Kidney (tissue), 14 donors: ENCODE measurements around the gene SNRPA1. TPM values are rescaled to one million over a fixed set of nuclear protein-coding genes. Genes with fewer than 3 reads are reported as not detected.

Experiments used
- DNase-seq, 5 donors: peaks; one replicate each; pipeline ENCODE4 v3.0.0-alpha.2; 2013 to 2020
- FAIRE-seq: peaks from 2 replicates; lab custom pipeline; 2012; peaks lifted over from hg19 to GRCh38; lab: Jason Lieb, UNC
- H3K27ac ChIP-seq, 2 donors: one replicate each; pipeline ENCODE4 v1.7.0; 2013; ENCODE audit warnings: low read depth in 2 of 2, low read length in 2 of 2, inconsistent platforms in 1 of 2
- H3K27me3 ChIP-seq: one replicate; pipeline ENCODE4 v1.7.1; 2013; ENCODE audit warnings: low read length, inconsistent platforms; ENCODE audit not compliant: control insufficient read depth, insufficient read depth
- H3K36me3 ChIP-seq, 3 donors: one replicate each; pipeline versions ENCODE4 v1.7.0 to v1.7.1; 2013; ENCODE audit warnings: low read length in 3 of 3, control low read depth in 1 of 3, inconsistent platforms in 1 of 3; ENCODE audit not compliant: insufficient read depth in 3 of 3, control insufficient read depth in 2 of 3
- H3K4me1 ChIP-seq, 3 donors: one replicate each; pipeline versions ENCODE4 v1.7.0 to v1.7.1; 2013; ENCODE audit warnings: low read length in 3 of 3, inconsistent platforms in 1 of 3, low read depth in 1 of 3; ENCODE audit not compliant: control insufficient read depth in 2 of 3, insufficient read depth in 2 of 3
- H3K4me3 ChIP-seq, 3 donors: one replicate each; pipeline versions ENCODE4 v1.7.0 to v1.8.1; 2013; ENCODE audit warnings: low read length in 3 of 3, control low read depth in 1 of 3, inconsistent platforms in 1 of 3
- H3K9ac ChIP-seq, 3 donors: one replicate each; pipeline versions ENCODE4 v1.7.0 to v1.7.1; 2013; ENCODE audit warnings: low read length in 3 of 3, control low read depth in 1 of 3, inconsistent platforms in 1 of 3
- H3K9me3 ChIP-seq, 3 donors: one replicate each; pipeline versions ENCODE4 v1.7.0 to v1.7.1; 2013; ENCODE audit warnings: low read length in 3 of 3, control low read depth in 1 of 3, inconsistent platforms in 1 of 3; ENCODE audit not compliant: control insufficient read depth in 2 of 3, insufficient read depth in 1 of 3
- intact Hi-C: fragments of 100-400 bp; cut with DNase I; formaldehyde crosslinking; loops from one replicate; pipeline ENCODE4 v1.11.1; 2022
- polyA plus RNA-seq: library from polyadenylated mRNA; stranded (reverse); fragments of 350-450 nt; fragmentation: Illumina TruSeq; extraction: RNeasy Lipid Tissue Mini Kit (QIAGEN cat#74804); gene quantifications from one replicate; pipeline ENCODE4 v1.2.3, GENCODE V29; 2014; ENCODE audit warnings: low read depth, low replicate concordance; ENCODE audit not compliant: insufficient read depth
- total RNA-seq: library from RNA; stranded (reverse); fragmentation: NEBNext Ultra II Directional; extraction: Animal tissue kit (Norgen Biotek cat#: 25700); gene quantifications from one replicate; pipeline ENCODE4 v1.2.1, GENCODE V29; 2021
- TF ChIP-seq, protein P1 (sequence below): IDR thresholded peaks from 3 replicates; pipeline ENCODE4 v1.5.1; 2012; ENCODE audit warnings: mild to moderate bottlenecking, moderate library complexity, borderline replicate concordance; ENCODE audit not compliant: insufficient read depth; ENCODE audit errors: extremely low read depth
- donor health status: control.
- donor health status: control.
- donor health status: control.
- donor health status: control.
- donor health status: control.
- donor health status: DM: yes; HTN: yes; CAD: no.
- donor health status: Normal renal cell carcinoma (clear cell type).

Gene SNRPA1
- total and polyA plus RNA-seq, 2 donors from 2014 or later, result 40.0 to 44.9 TPM

DNA sequence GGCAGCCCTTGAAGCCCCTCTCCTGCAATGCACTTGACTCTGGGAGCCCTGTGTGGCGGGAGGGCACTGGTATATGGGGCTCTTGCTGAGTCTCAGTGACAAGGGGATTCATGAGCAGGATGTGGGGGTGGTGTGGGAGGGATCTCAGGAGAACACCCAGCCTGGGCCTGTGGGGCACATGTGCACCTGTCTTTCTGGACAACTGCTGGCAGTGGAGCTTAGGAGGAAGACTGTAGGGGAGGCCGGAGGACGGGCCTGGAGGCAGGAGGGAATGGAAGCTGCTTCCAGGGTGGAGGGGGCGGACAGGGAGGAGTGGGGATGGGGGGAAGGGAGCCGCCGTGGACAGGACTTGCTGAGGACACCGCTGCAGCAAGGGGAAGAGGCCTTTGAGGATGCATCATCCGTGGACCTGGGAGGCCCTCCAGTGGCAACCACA lies 10.8 kb upstream of the SNRPA1 start:
- DNase-seq (peak in 1 of 5 donors; percentile 33), FAIRE-seq (no peak)
- TF ChIP-seq, protein P1, sequence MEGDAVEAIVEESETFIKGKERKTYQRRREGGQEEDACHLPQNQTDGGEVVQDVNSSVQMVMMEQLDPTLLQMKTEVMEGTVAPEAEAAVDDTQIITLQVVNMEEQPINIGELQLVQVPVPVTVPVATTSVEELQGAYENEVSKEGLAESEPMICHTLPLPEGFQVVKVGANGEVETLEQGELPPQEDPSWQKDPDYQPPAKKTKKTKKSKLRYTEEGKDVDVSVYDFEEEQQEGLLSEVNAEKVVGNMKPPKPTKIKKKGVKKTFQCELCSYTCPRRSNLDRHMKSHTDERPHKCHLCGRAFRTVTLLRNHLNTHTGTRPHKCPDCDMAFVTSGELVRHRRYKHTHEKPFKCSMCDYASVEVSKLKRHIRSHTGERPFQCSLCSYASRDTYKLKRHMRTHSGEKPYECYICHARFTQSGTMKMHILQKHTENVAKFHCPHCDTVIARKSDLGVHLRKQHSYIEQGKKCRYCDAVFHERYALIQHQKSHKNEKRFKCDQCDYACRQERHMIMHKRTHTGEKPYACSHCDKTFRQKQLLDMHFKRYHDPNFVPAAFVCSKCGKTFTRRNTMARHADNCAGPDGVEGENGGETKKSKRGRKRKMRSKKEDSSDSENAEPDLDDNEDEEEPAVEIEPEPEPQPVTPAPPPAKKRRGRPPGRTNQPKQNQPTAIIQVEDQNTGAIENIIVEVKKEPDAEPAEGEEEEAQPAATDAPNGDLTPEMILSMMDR, result no peak
- intact Hi-C loops, result loop anchor here (10.0 kb wide), 1 partner anchor 59 kb away; no protein-coding TSS in a partner anchor
- H3K9me3 ChIP-seq, result no peaks in the 10 kb centered on the region
- no peak overlapping the region for H3K27ac ChIP-seq
- no peaks in the 10 kb centered on the region for H3K4me1 ChIP-seq
- H3K36me3 ChIP-seq, result no peaks in the 10 kb centered on the region
- no peak overlapping the region for H3K4me3 ChIP-seq
- no peaks in the 10 kb centered on the region for H3K27me3 ChIP-seq
- no peak overlapping the region for H3K9ac ChIP-seq

DNA sequence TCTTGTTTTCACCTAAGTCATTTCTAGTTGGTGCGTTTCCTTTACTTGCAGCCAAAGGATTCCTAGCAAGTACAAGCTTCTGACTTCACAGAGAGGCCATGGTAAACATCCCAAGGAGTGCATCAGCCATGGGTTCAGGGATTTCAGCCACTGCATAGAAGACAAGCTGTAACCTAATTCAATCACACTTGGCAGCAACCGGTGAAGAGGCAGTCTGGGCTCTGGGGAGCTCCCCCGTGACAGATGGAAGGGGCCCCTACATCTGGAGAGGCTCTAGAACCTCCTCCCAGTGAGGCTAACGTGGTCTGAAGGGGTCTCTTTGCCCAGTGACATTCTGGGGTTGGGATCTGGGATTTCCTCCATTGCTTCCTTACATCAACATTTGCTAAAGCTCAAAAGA lies 8.4 kb upstream of the SNRPA1 start:
- Histone ChIP-seq H3K9me3 (no peaks in the 10 kb centered on the region), H3K36me3 (no peaks in the 10 kb centered on the region), H3K9ac (no peak overlapping the region), H3K4me3 (no peak overlapping the region), H3K27ac (no peak overlapping the region), H3K4me1 (no peaks in the 10 kb centered on the region), H3K27me3 (no peaks in the 10 kb centered on the region)
- intact Hi-C loops, result loop anchor here (10.0 kb wide), 1 partner anchor 61 kb away; no protein-coding TSS in a partner anchor
- TF ChIP-seq, protein P1, result no peak
- FAIRE-seq, result no peak
- peak in 1 of 5 donors; percentile 23 for DNase-seq

DNA sequence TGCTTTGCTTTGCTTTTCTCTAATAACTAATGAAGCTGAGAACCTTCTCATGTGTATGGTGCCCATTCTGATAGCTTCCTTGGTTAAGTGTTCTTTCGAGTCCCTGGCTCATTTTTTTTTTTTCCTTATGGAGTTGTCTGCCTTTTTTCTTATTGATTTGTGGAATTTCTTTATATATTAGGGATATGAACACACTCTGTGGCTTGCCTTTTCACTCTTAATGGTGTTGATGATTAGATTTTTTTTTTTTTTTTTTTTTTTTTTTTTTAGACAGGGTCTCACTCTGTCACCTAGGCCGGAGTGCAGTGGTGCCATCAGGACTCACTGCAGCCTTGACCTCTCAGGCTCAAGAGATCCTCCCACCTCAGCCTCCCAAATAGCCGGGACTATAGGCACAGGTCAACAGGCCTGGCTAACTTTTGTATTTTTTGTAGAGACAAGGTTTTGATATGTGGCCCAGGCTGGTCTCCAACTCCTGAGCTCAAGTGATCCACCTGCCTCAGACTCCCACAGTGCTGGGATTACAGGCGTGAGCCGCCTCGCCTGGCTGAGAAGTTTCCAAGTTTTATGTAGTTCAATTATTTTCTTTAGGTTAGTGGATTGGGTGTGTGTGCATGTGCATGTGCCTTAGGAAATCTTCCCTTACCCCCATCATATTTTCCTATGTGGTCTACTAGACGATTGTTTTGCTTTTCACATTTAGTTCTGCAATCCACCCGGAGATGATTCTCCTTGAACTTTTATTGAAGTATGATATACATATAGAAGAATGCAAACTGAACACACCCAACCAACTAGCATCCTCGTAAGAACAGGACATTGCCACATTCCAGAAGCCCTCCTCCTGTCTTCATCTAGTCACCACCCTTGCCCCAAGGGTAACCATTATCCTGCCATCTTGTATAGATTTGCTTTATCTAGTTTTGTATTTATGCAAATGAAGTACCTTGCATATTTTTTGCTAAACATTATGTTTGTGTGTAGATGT lies 1.7 kb upstream of the SNRPA1 start:
- Histone ChIP-seq H3K9me3 (no peaks in the 10 kb centered on the region), H3K4me1 (peaks cover 4 to 12% (median 8%) of the 10 kb centered on the region in 3 donors), H3K27me3 (no peaks in the 10 kb centered on the region), H3K9ac (no peak overlapping the region), H3K4me3 (peak overlapping the region in 2 of 3 donors; percentile 95 to 98), H3K27ac (no peak overlapping the region), H3K36me3 (no peaks in the 10 kb centered on the region)
- intact Hi-C loops, result no loop called here
- no peak for FAIRE-seq
- TF ChIP-seq, protein P1, result no peak
- DNase-seq, result peak in 1 of 5 donors; percentile 30
